IMR-90 (cell line): ENCODE data around the gene PNMA8B. TPM values are rescaled to one million over a fixed set of nuclear protein-coding genes. Genes with fewer than 3 reads are reported as not detected.

Experiments used
- CHD1 ChIP-seq: IDR thresholded peaks from 2 replicates; pipeline ENCODE4 v1.6.1; 2012; ENCODE audit warnings: low read depth, low read length, improper control_type of control experiment
- CTCF ChIP-seq: conservative IDR thresholded peaks from 2 replicates; pipeline ENCODE4 v1.5.1; 2012; ENCODE audit warnings: mild to moderate bottlenecking, low read depth, low read length, improper control_type of control experiment
- FOS ChIP-seq: fragments of 150-350 bp; IDR thresholded peaks from 2 replicates; pipeline ENCODE4 v1.6.1; 2016; ENCODE audit warnings: low read depth, low read length
- RFX5 ChIP-seq: IDR thresholded peaks from 2 replicates; pipeline ENCODE4 v1.8.0; 2012; ENCODE audit warnings: low read depth, mild to moderate bottlenecking, low read length, moderate library complexity
- SMC3 ChIP-seq: fragments of 150-350 bp; IDR thresholded peaks from 2 replicates; pipeline ENCODE4 v1.6.1; 2016; ENCODE audit warnings: low read depth, mild to moderate bottlenecking, antibody characterized with exemption, low read length, moderate library complexity
- polyA plus RNA-seq, 3 experiments: library from polyadenylated mRNA; depleted of rRNA; stranded (reverse); fragments of >200 nt; gene quantifications; 2 replicates each; pipeline ENCODE4 v1.2.3, GENCODE V29; 2012; ENCODE audit warnings: low replicate concordance in 1 of 3
- total RNA-seq: library from RNA; depleted of rRNA; stranded (reverse); fragments of >200 nt; gene quantifications from 2 replicates; pipeline ENCODE4 v1.2.3, GENCODE V29; 2012

PNMA8B gene
- total and polyA plus RNA-seq, 2 of the 4 experiments (the other 2 are of a cell fraction), result 0.12 to 0.18 TPM

GRCh38 chr19:46537136-46538097 is 41.8 kb upstream of the PNMA8B start (continued):
- TF ChIP-seq CTCF (peak; percentile 74), RFX5 (no peak), FOS (no peak), CHD1 (no peak), SMC3 (0 out of 2 replicates have a peak, but pooled peaks have one; percentile 6)
